ENCODE measurements around the gene PPIH.
"Not testable (repeated sequence)": the region's sequence is repeated elsewhere in the genome, so short reads cannot be mapped to it uniquely, and the experiment has no call there.

PPIH gene

GRCh38 chr1:42657981-42658876, at the start of gene PPIH:
Gene PPIH, plus strand, starts transcription at chr1:42658423. Its CDS starts 24 bp downstream, at chr1:42658447.
- peak; percentile 96 for DNase-seq

GRCh38 chr1:42613803-42614131, 44.5 kb upstream of the PPIH start:
- DNase-seq: no peak

GRCh38 chr1:42618866-42619265, 39.4 kb upstream of the PPIH start:
- no peak for DNase-seq

- DNase-seq: no peak
Observed at GRCh38 chr1:42620307-42620706, 37.9 kb upstream of the PPIH start.

- not testable (repeated sequence) for DNase-seq
Observed at GRCh38 chr1:42621180-42621579, 37.0 kb upstream of the PPIH start.

GRCh38 chr1:42627205-42627604, 31.0 kb upstream of the PPIH start:
- DNase-seq: not testable (repeated sequence)

- no peak for DNase-seq
Observed at GRCh38 chr1:42639116-42639515, 19.1 kb upstream of the PPIH start.

GRCh38 chr1:42646056-42646455, 12.2 kb upstream of the PPIH start:
- DNase-seq: no peak

- DNase-seq: no peak
Observed at GRCh38 chr1:42657201-42657600, 1.0 kb upstream of the PPIH start.

- DNase-seq: no peak
Observed at GRCh38 chr1:42658877-42659337, 684 bp downstream of the PPIH start.

- DNase-seq: no peak
Observed at GRCh38 chr1:42660907-42661500, 2.8 kb downstream of the PPIH start.

GRCh38 chr1:42669936-42670335, 11.7 kb downstream of the PPIH start:
- no peak for DNase-seq

- DNase-seq: no peak
Observed at GRCh38 chr1:42670425-42670824, 12.2 kb downstream of the PPIH start.

- no peak for DNase-seq
Observed at GRCh38 chr1:42674214-42674613, 16.0 kb downstream of the PPIH start.

GRCh38 chr1:42674682-42675081, 16.5 kb downstream of the PPIH start:
- DNase-seq: no peak

- no peak for DNase-seq
Observed at GRCh38 chr1:42675467-42675866, 17.2 kb downstream of the PPIH start.

- DNase-seq: no peak
Observed at GRCh38 chr1:42676534-42677087, 18.4 kb downstream of the PPIH start.

- no peak for DNase-seq
Observed at GRCh38 chr1:42679364-42679983, 21.3 kb downstream of the PPIH start.

GRCh38 chr1:42680055-42680454, 21.8 kb downstream of the PPIH start:
- no peak for DNase-seq

GRCh38 chr1:42680921-42681683, 22.9 kb downstream of the PPIH start:
- DNase-seq: peak; percentile 68

GRCh38 chr1:42681741-42682483, 23.7 kb downstream of the PPIH start, which contains the start of gene YBX1:
Gene YBX1, plus strand, starts transcription at chr1:42682418. Its CDS starts 148 bp downstream, at chr1:42682566.
- peak; percentile 98 for DNase-seq

- not testable (repeated sequence) for DNase-seq
Observed at GRCh38 chr1:42682484-42682738, 24.2 kb downstream of the PPIH start.
